Measurements from ENCODE around the gene RCVRN.

The RCVRN gene

GRCh38 chr17:9912121-9913099 lies 7.3 kb upstream of the RCVRN start:
- H3K4me3 ChIP-seq (ENCODE audit: low read length) = no peak overlapping the region
- no peak for TF ChIP-seq ZNF274 (IDR thresholded peaks at IDR 0.05; ENCODE audit: low read depth, low read length)

- TF ChIP-seq ZNF274 (IDR thresholded peaks at IDR 0.05; ENCODE audit: low read depth, low read length) = no peak
These were observed 6.0 kb upstream of the RCVRN start for GRCh38 chr17:9911089-9911488.

GRCh38 chr17:9908649-9909042 lies 3.6 kb upstream of the RCVRN start:
- no peak overlapping the region for H3K4me3 ChIP-seq (ENCODE audit: low read length)
- no peak for TF ChIP-seq ZNF274 (IDR thresholded peaks at IDR 0.05; ENCODE audit: low read depth, low read length)

More at GRCh38 chr17:9911089-9911488, 6.0 kb upstream of the RCVRN start:
- no peak overlapping the region for H3K4me3 ChIP-seq (ENCODE audit: low read length)

- H3K4me3 ChIP-seq (ENCODE audit: low read length) = no peak overlapping the region
- no peak for TF ChIP-seq ZNF274 (IDR thresholded peaks at IDR 0.05; ENCODE audit: low read depth, low read length)
These were observed 3.0 kb upstream of the RCVRN start for GRCh38 chr17:9907883-9908648.

GRCh38 chr17:9907131-9907530 lies 2.1 kb upstream of the RCVRN start:
- TF ChIP-seq ZNF274 (IDR thresholded peaks at IDR 0.05; ENCODE audit: low read depth, low read length) = no peak
- no peak overlapping the region for H3K4me3 ChIP-seq (ENCODE audit: low read length)

GRCh38 chr17:9906616-9907015 lies 1.5 kb upstream of the RCVRN start:
- TF ChIP-seq ZNF274 (IDR thresholded peaks at IDR 0.05; ENCODE audit: low read depth, low read length) = no peak
- H3K4me3 ChIP-seq (ENCODE audit: low read length) = no peak overlapping the region

- H3K4me3 ChIP-seq (ENCODE audit: low read length) = no peak overlapping the region
- no peak for TF ChIP-seq ZNF274 (IDR thresholded peaks at IDR 0.05; ENCODE audit: low read depth, low read length)
These were observed 831 bp upstream of the RCVRN start for GRCh38 chr17:9905902-9906301.

- H3K4me3 ChIP-seq (ENCODE audit: low read length) = no peak overlapping the region
- TF ChIP-seq ZNF274 (IDR thresholded peaks at IDR 0.05; ENCODE audit: low read depth, low read length) = no peak
These were observed 594 bp downstream of the RCVRN start for GRCh38 chr17:9904277-9905077.

- no peak for TF ChIP-seq ZNF274 (IDR thresholded peaks at IDR 0.05; ENCODE audit: low read depth, low read length)
- no peak overlapping the region for H3K4me3 ChIP-seq (ENCODE audit: low read length)
These were observed 3.0 kb downstream of the RCVRN start for GRCh38 chr17:9902120-9902519.

GRCh38 chr17:9900784-9901183 lies 4.3 kb downstream of the RCVRN start:
- no peak overlapping the region for H3K4me3 ChIP-seq (ENCODE audit: low read length)
- no peak for TF ChIP-seq ZNF274 (IDR thresholded peaks at IDR 0.05; ENCODE audit: low read depth, low read length)

GRCh38 chr17:9900044-9900594 lies 5.0 kb downstream of the RCVRN start:
- no peak overlapping the region for H3K4me3 ChIP-seq (ENCODE audit: low read length)
- TF ChIP-seq ZNF274 (IDR thresholded peaks at IDR 0.05; ENCODE audit: low read depth, low read length) = no peak

GRCh38 chr17:9899280-9900043 lies 5.6 kb downstream of the RCVRN start:
- no peak overlapping the region for H3K4me3 ChIP-seq (ENCODE audit: low read length)
- no peak for TF ChIP-seq ZNF274 (IDR thresholded peaks at IDR 0.05; ENCODE audit: low read depth, low read length)

- TF ChIP-seq ZNF274 (IDR thresholded peaks at IDR 0.05; ENCODE audit: low read depth, low read length) = no peak
- no peak overlapping the region for H3K4me3 ChIP-seq (ENCODE audit: low read length)
These were observed 6.3 kb downstream of the RCVRN start for GRCh38 chr17:9898812-9899211.

Measured in GM08714 (cell line).